ENCODE data around the gene EIF5A2. TPM values are rescaled to one million over a fixed set of nuclear protein-coding genes. Genes with fewer than 3 reads are reported as not detected.

The EIF5A2 gene
- total and polyA plus RNA-seq, 12 donors: 0.94 to 11.2 (median 4.0) TPM

GRCh38 chr3:170864525-170865208 lies 43.8 kb downstream of the EIF5A2 start:
- no peaks in the 10 kb centered on the region for H3K9me3 ChIP-seq (replicated peaks in 1 of 3)
- 85 to 89% (median 87%) methylated on average over 6 of the region's 6 CpGs for WGBS, 4 donors
- H3K4me1 ChIP-seq (replicated peaks in 1 of 2): peaks cover 9 to 25% of the 10 kb centered on the region in 2 donors
- no peak overlapping the region for H3K4me3 ChIP-seq
- DNase-seq: no peak
- TF ChIP-seq POLR2A (IDR thresholded peaks at IDR 0.05) (no peak), CTCF (IDR thresholded peaks at IDR 0.05) (no peak)
- H3K27me3 ChIP-seq: no peaks in the 10 kb centered on the region
- intact Hi-C loops (cut with DNase I): no loop called here
- H3K36me3 ChIP-seq (replicated peaks in 1 of 2): peaks cover 0 to 31% of the 10 kb centered on the region in 2 donors
- no peak overlapping the region for H3K27ac ChIP-seq

- Histone ChIP-seq H3K27me3 (no peaks in the 10 kb centered on the region), H3K27ac (no peak overlapping the region), H3K4me3 (no peak overlapping the region), H3K9me3 (replicated peaks in 1 of 3) (no peaks in the 10 kb centered on the region), H3K4me1 (replicated peaks in 1 of 2) (peaks cover 8 to 20% of the 10 kb centered on the region in 2 donors), H3K36me3 (replicated peaks in 1 of 2) (peaks cover 0 to 31% of the 10 kb centered on the region in 2 donors)
- TF ChIP-seq CTCF (IDR thresholded peaks at IDR 0.05): no peak
- TF ChIP-seq POLR2A (IDR thresholded peaks at IDR 0.05): no peak
- DNase-seq: no peak
- intact Hi-C loops (cut with DNase I): no loop called here
- 66 to 81% (median 78%) methylated on average over 4 of the region's 4 CpGs for WGBS, 4 donors
Measured at GRCh38 chr3:170863816-170864215, 44.6 kb downstream of the EIF5A2 start.

GRCh38 chr3:170862618-170863374 lies 45.6 kb downstream of the EIF5A2 start:
- no peaks in the 10 kb centered on the region for H3K9me3 ChIP-seq (replicated peaks in 1 of 3)
- peaks cover 0 to 10% of the 10 kb centered on the region in 2 donors for H3K4me1 ChIP-seq (replicated peaks in 1 of 2)
- H3K4me3 ChIP-seq: no peak overlapping the region
- WGBS, 4 donors: 80 to 88% (median 82%) methylated on average over 10 of the region's 10 CpGs
- DNase-seq: no peak
- H3K27ac ChIP-seq: no peak overlapping the region
- H3K27me3 ChIP-seq: no peaks in the 10 kb centered on the region
- intact Hi-C loops (cut with DNase I): no loop called here
- TF ChIP-seq POLR2A (IDR thresholded peaks at IDR 0.05) (no peak), CTCF (IDR thresholded peaks at IDR 0.05) (no peak)
- H3K36me3 ChIP-seq (replicated peaks in 1 of 2): peaks cover 0 to 27% of the 10 kb centered on the region in 2 donors

GRCh38 chr3:170858599-170858998 lies 49.8 kb downstream of the EIF5A2 start:
- Histone ChIP-seq H3K36me3 (replicated peaks in 1 of 2) (no peaks in the 10 kb centered on the region), H3K27ac (no peak overlapping the region), H3K9me3 (replicated peaks in 1 of 3) (no peaks in the 10 kb centered on the region), H3K4me1 (replicated peaks in 1 of 2) (no peaks in the 10 kb centered on the region), H3K27me3 (no peaks in the 10 kb centered on the region), H3K4me3 (no peak overlapping the region)
- intact Hi-C loops (cut with DNase I): no loop called here
- WGBS, 4 donors: 78 to 88% (median 83%) methylated on average over 5 of the region's 5 CpGs
- TF ChIP-seq CTCF (IDR thresholded peaks at IDR 0.05) (no peak), POLR2A (IDR thresholded peaks at IDR 0.05) (no peak)
- DNase-seq: no peak

All from adrenal gland (tissue), 12 donors.